GM19240 (cell line): ENCODE data around the gene GRIP2.

Experiments used
- DNase-seq: peaks from one replicate; pipeline ENCODE4 v3.0.0; 2011; ENCODE audit warnings: low spot score; ENCODE audit not compliant: insufficient read length

GRIP2 gene

GRCh38 chr3:14539742-14540491, at the start of gene GRIP2:
Gene GRIP2, minus strand, starts transcription at chr3:14540342. Its CDS starts 34 bp downstream, at chr3:14540308.
- DNase-seq, result no peak

DNA sequence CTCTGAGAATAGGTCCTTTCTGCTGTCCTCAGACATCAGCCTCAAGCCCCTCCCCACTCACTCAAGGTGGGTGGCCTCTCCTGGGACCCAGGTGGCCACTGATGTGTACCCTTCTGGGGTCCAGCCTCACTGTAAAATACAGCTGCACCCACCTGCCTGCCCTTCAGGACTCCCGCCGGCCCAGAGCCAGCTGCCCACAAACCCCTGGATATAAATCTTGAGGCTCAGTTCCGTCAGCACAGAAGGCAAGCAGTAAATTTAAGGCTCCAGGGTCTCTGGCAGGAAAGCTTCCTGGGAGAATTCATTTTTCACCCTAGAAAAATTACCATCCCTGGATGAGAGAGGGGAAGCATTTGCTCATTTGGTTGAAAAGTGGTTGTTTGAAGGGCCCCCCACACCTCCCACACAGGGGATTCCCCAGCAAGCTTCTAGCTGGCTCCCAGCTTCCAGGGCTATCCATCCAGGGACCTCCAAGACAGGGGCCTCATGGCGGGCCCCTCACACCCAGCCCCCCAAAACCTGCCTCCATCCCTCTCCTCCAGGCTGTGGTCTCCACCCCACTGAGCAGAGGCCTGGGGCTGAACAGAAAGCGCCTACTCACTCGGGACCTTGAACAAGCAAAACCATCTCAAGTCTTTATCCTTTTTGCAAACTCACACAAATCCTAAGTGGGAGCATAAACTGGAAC, 48.4 kb upstream of the GRIP2 start:
- DNase-seq, result no peak

DNA sequence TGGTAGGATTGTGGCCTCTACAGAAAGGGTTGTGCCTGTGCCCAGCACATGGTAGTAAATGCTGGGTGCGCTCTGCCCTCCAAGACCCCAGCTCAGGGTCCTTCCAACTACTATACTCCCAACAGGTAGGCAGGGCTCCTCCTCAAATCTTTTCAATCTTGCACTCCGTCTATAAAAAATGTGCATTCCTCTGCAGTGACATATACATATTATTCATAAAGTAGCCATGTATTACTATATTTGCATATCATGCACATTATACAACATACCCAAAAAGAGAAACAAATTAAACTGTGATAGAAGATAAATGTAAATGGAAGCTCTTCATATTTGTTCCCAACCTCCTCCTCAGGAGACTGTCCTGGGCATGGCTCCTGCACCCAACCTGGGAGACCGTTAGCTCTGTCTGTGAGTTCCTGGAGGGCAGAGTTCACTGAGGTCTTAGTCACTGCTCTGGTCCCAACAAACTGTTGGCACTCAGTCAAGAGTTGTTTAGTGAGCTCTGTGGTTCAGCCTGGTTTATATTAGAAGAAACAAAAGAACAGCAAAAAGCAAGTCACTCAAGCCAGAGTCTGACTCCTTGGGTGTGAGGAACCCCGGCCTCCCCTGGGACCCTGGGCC, 47.7 kb upstream of the GRIP2 start:
- DNase-seq, result no peak

GRCh38 chr3:14586611-14587010, 46.5 kb upstream of the GRIP2 start:
- no peak for DNase-seq

- DNase-seq, result no peak
These were observed 43.5 kb upstream of the GRIP2 start for GRCh38 chr3:14583548-14584091.

DNA sequence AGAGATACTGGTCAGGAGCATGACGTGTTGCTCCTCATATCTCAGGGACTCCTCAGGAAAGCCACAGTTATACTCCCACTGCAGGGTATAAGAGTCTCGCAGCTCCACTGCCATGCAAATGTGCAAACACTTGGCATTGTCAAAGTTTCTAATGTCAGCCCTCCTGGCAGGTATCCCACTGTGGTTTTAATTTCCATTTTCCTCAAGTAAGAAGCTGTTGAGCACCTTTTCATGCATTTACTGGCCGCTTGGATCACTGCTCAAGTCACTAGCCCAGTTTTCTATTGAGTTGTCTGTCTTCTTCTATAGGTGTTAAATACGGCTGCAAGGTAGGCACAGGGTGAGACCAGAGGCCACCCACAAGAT, 41.9 kb upstream of the GRIP2 start:
- no peak for DNase-seq

DNA sequence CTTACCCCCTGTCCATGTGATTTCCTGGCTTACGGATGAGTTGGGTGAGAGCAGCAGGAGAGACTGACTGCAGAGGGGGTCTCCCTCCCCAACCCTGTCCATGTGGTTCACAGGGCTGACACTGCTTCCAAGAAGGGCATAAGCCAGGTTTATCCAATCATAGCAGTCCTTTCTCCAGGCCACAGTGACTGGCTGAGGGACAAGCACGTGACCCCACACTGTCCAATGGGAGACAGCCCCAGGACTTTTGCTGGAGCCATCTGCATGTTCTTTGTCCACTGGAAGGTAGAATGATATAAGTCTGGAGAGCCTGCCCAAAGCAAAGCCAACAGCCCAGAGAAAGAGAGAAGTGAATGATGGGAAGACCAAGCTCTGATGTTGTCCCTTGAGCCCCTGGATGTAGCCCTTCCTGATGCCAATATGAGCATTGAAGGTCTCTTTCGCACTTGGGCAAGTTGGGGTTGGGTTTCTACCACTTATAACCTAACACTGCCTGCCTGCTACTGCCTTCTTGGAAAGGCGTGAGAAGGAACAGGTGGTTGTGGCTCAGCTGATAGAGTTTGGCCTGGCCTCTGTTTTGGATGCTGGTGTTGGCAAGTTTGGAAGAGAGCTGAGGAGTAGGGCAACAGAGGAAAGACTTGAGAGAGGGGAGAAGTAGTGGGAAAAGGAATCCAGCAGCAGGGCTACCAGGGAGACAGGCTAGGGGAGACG, 41.3 kb upstream of the GRIP2 start:
- no peak for DNase-seq

- no peak for DNase-seq
These were observed 37.8 kb upstream of the GRIP2 start for GRCh38 chr3:14577897-14578296.

DNA sequence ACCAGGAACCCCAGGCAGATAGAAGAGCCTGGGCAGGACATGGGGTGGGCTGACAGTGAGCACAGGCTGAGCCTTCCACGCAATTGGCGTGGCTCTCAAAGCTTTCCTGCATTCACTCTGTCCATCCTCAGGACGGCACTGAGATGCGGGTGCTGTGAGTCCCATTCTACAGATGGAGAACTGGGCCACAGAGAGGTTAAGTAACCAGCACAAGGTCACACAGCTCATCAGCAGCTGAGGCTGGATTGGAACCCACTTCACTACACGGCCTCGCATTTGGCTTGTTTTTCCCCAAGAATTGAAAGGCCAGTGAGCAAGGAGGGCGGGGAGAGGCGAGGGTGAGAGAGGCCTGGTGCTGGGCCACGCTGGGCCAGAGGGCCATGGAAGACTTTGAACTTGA, 36.0 kb upstream of the GRIP2 start:
- no peak for DNase-seq

DNA sequence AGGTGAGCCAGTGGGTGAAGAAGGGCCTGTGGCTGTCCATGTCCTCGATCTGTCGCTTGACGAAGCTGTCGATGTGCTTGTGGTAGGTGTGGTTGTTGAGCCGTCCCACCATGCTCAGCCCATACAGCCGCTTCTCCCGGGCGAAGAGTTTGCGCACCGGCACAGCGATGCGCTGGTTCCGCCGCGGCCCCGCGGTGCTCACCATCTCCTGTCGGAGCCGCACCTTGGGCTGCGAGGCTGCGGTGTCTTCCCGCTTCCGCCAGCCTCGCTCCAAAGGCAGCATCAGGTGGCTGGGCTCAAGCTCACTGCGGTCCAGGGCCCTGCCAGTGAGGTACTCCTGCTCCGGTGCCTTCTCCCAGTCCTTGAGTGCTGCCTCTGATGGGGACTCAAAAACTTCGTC, 34.0 kb upstream of the GRIP2 start:
- no peak for DNase-seq

- no peak for DNase-seq
These were observed 33.6 kb upstream of the GRIP2 start for GRCh38 chr3:14573706-14574105.

GRCh38 chr3:14570864-14571263, 30.7 kb upstream of the GRIP2 start:
- no peak for DNase-seq

GRCh38 chr3:14570089-14570488, 29.9 kb upstream of the GRIP2 start:
- no peak for DNase-seq

GRCh38 chr3:14569474-14570000, 29.4 kb upstream of the GRIP2 start:
- no peak for DNase-seq

DNA sequence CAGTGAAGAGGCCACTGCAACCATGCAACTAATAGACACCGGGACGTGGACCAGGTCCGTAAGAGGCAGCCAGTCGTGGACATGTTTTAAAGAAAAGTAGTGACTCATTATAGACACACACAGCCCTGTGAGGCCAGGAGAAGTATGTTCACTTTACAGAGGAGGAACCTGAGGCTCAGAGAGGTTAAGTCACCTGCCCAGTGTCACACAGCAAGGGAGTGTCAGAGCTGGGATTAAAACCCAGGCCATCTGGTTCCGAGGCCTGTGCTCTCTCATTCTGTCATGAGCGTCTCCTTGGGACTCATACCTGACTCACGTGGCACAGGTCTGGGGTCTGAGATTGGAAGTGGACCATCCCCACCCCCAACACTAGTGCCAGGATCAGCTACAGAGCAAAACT, 28.1 kb upstream of the GRIP2 start:
- DNase-seq, result no peak

- DNase-seq, result no peak
These were observed 26.7 kb upstream of the GRIP2 start for GRCh38 chr3:14566812-14567211.

DNA sequence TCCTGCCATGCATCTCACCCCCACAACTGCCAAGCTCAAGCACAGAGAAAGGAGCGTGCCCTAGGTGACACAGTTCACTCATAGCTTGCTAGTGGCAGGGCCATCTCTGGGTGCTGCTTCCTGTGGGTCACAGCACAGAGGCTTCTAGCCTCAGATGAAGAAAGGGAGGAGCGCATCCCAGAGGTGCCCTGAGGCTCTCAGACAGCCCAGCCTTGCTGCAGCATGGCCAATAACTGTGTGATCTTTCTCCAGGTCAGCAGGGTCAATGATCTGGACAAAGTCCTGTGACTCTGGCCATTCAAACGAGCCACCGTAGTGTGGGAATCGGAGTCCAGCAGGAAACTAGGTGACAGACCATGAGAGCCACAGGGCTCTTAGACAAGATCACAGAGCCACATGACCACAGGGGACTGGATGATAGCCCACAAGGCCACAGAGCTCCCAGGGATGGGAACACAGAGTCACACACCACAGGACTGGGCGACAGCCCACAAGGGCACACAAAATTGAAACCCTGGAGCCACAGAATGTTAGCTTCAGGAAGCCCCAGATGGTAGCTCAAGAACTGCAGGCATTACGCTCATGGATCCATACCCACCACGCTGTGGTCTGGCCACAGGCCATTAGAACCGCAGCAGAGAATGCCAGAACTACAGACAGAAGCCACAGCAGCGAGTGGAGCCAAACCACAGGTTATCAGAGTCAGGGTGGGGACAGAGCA, 25.9 kb upstream of the GRIP2 start:
- no peak for DNase-seq

DNA sequence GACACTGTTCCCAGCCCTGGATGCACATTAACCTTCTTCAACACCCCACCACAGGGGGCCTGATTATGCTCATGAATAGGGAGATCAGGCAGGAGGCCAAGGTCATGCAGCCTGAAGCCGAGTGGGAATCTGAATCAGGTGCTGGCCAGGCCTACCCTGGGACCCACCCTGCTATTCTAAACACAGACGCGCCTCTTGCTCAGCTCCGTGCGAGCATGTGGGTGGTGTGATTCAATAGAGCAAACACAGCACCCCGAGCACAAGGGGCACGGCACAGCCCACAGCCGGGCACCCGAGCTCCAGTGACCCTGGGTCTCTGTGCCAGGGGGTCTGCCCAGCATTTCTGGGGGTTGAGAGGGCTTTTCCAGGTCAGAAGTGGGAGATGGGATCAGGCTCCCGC, 24.6 kb upstream of the GRIP2 start:
- DNase-seq, result no peak

GRCh38 chr3:14563946-14564539, 23.9 kb upstream of the GRIP2 start:
- no peak for DNase-seq

- DNase-seq, result no peak
These were observed 22.2 kb upstream of the GRIP2 start for GRCh38 chr3:14562121-14562890.
